Stimulated activated CD8-positive, alpha-beta memory T cell treated with anti-CD3 and anti-CD28 coated beads, Interleukin-15, amount 100 ng/mL, for 48 hours (primary cell): ENCODE results near the gene BTAF1.

ENCODE experiments used
- DNase-seq, 2 donors: peaks; one replicate each; pipeline ENCODE4 v3.0.0-alpha.2; 2020; ENCODE audit warnings: low read depth in 2 of 2

The BTAF1 gene

GRCh38 chr10:91908337-91909116 lies 15.0 kb upstream of the BTAF1 start:
- peak; percentile 61 for DNase-seq

GRCh38 chr10:91909117-91909677 lies 14.4 kb upstream of the BTAF1 start, which contains the start of gene FGFBP3:
FGFBP3 (minus strand) TSS chr10:91909486; CDS start chr10:91908969, 517 bp downstream.
- no peak for DNase-seq

DNA sequence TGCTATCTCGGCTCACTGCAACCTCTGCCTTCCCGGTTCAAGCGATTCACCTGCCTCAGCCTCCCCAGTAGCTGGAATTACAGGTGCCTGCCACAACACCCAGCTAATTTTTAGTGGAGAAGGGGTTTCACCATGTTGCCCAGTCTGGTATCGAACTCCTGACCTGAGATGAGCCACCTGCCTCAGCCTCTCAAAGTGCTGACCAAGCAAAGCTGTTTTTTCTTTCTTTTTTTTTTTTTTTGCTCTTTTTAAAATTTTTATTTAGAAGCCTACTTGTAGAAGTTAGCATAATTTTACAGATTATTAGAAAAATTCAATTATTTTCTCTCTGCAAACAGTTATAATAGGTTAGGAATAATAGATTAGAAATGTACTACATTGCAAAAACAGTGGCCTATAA lies 13.1 kb upstream of the BTAF1 start:
- DNase-seq, result no peak

- DNase-seq, result no peak
These were observed 3.9 kb upstream of the BTAF1 start for GRCh38 chr10:91919651-91920050.

GRCh38 chr10:91924212-91925021 lies 847 bp downstream of the BTAF1 start:
- DNase-seq, result no peak

DNA sequence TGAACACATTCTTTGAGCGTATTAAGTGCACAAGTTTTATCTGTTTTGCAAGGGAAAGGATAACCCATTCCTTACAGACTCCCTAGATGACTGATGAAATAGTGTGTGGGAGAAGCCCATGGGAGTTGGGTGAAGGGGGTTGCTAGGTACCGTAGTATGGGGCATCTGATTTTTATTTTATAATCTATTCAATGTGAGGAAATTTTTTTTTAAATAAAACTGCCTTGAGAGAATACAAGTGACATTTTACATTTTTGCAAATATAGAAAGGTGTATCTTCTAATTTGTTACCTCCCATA lies 1.4 kb downstream of the BTAF1 start:
- DNase-seq, result no peak

- no peak for DNase-seq
These were observed 7.4 kb downstream of the BTAF1 start for GRCh38 chr10:91930939-91931338.

DNA sequence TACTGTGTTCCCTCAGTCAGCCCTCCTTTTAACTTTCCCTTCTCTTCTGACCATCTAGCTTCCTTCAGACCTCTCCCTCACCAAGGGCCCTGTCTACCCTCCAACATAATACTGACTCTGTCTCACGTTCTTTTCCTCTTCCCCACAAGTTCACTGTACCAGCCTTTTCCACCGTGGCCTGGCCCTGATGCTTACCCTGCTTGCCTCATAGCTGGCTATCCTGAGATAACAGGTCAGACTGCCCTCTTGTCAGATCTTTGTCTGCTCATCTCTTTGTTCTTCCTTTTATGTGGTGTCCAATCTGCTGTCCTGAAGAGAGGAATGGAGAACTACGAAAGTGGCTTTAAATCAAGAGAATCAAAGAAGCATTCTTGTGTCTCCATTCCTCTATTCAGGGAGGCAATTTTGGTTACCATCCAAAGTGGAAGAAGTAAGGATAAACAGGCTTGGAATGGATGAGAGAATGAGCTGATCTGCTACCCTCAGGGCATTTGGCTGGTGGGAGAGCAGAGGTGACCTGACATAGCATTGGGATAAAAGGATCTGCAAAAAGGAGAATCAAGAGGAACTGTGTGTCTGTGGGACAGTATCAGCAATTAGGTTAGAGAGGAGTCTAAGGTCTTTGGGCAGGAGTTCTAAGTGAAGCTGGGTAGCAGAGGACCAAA lies 8.1 kb downstream of the BTAF1 start:
- DNase-seq, result no peak

- DNase-seq, result no peak
These were observed 9.2 kb downstream of the BTAF1 start for GRCh38 chr10:91932737-91933136.

DNA sequence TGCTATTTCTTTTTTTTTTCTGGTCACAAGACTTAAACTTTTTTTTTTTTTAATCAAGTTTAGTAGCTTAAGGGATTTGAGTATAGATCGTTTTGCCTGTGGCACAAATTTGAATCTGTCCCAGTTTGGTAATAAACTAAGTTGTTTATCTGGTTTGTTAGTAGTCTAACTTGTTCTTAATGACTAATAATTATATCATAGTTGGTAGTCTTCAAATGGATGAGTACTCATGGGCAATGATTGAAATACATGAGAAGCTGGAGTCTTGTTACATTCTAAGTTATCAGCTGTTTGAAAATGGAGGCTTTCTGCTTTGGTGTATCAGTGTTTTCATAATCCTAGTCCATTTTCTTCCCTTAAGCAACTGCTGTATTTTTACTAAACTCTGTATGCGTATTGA lies 12.3 kb downstream of the BTAF1 start:
- no peak for DNase-seq

- no peak for DNase-seq
These were observed 16.1 kb downstream of the BTAF1 start for GRCh38 chr10:91939653-91940052.

- DNase-seq, result no peak
These were observed 17.9 kb downstream of the BTAF1 start for GRCh38 chr10:91941426-91941825.

- no peak for DNase-seq
These were observed 21.5 kb downstream of the BTAF1 start for GRCh38 chr10:91944880-91945630.

GRCh38 chr10:91953600-91954160 lies 30.1 kb downstream of the BTAF1 start:
- no peak for DNase-seq

GRCh38 chr10:91955114-91955513 lies 31.5 kb downstream of the BTAF1 start:
- no peak for DNase-seq

DNA sequence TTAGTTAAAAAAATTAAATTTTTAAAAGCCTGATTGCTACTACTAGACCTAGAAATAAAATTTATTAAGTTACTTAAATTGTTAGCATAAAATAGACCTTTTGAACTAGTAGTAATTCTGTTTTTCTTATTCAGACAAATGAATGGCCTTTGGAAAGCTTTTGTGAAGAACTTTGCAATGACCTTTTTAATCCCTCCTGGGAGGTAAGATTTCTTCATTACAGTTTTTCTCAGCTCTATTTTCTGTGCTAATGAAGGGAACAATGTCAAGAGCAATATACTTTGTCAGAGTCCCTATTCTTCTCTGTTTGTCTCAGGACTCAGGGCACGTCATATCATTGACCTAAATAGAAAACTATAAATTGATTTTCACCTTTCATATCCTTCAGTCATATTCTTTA lies 33.5 kb downstream of the BTAF1 start:
- no peak for DNase-seq

DNA sequence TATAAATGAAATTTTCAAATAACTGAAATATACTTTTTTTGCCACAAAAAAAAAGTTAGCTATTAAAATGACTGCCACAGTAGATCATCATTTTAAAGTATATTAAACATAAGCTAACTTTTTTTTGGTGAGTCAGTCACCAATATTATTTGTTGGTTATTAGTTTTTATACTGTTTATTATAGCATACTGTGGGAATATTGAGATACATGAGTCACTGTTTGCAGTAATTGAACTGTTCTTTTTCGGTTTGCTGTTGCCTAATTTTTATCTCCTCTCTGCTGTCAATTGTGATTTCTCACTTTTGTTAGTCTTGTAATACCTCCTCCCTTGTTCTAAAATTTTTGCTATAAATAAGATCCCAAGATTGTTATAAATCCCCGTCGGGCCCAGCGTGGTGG lies 45.7 kb downstream of the BTAF1 start:
- DNase-seq, result no peak

- DNase-seq, result no peak
These were observed 51.4 kb downstream of the BTAF1 start for GRCh38 chr10:91974960-91975359.

GRCh38 chr10:91975438-91975837 lies 51.9 kb downstream of the BTAF1 start:
- DNase-seq, result no peak

DNA sequence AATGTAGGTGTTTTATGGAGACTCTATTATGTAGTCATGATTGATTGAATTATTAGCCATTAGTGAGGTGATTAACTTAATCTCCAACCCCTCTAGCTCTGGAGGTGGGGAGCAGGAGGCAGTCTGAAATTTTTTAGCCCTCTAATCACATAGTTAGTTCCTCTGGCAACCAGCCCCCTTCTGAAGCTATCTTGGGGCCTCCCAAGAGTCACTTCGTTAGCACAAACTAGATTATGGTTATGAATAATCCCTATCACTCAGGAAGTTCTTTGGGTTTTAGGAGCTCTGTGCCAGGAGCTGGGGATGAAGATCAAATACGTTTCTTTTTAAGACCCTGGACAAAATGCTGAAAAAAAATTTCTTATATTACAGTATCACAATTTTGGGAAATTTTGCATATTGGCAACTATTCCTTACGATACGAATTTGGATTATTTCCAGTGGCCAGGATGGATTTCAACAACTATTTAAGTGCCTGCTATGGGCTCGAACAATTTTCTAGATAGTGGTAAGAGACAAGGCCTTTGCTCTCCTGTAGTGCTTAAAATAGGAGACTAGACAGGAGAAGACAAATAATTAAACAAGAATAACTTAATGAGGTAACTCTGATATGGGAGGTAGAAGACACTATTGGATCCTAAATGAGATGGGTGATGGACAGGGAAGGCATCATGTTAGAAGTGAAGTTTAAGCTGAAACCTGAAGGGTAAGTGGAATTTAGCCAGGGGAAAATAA lies 52.9 kb downstream of the BTAF1 start:
- no peak for DNase-seq

GRCh38 chr10:91977491-91977890 lies 53.9 kb downstream of the BTAF1 start:
- no peak for DNase-seq
